Fibroblast of skin of scalp (primary cell): ENCODE data around the gene MFN2. TPM values are rescaled to one million over a fixed set of nuclear protein-coding genes. Genes with fewer than 3 reads are reported as not detected.
"Not testable (repeated sequence)": the region's sequence is repeated elsewhere in the genome, so short reads cannot be mapped to it uniquely, and the experiment has no call there.

Experiments used
- DNase-seq: peaks from one replicate; pipeline ENCODE4 v3.0.0-alpha.2; 2013
- polyA plus RNA-seq, 2 experiments: library from polyadenylated mRNA; unstranded; fragments of 120-200 nt; gene quantifications; one replicate each; pipeline ENCODE4 v1.2.1, GENCODE V29; 2013; ENCODE audit not compliant: insufficient read length in 2 of 2

Gene MFN2
- 50.6 TPM for polyA plus RNA-seq (2013, experiment 1 of 2; ENCODE audit: insufficient read length)
- 51.3 TPM for polyA plus RNA-seq (2013, experiment 2 of 2; ENCODE audit: insufficient read length)

GRCh38 chr1:11979851-11980675, at the start of gene MFN2:
MFN2 (plus strand) TSS chr1:11980444; CDS start chr1:11989169, 8,725 bp downstream.
- DNase-seq = peak; percentile 97

GRCh38 chr1:11930571-11931445, 49.4 kb upstream of the MFN2 start:
- DNase-seq = peak; percentile 84

GRCh38 chr1:11931845-11932244, 48.4 kb upstream of the MFN2 start:
- no peak for DNase-seq

- peak; percentile 93 for DNase-seq
Observed at GRCh38 chr1:11934302-11935056, 45.8 kb upstream of the MFN2 start, which contains the start of gene PLOD1. PLOD1 (plus strand) TSS chr1:11934717; CDS start chr1:11934780, 63 bp downstream.

GRCh38 chr1:11935057-11935412, 45.2 kb upstream of the MFN2 start:
- no peak for DNase-seq

GRCh38 chr1:11935733-11936132, 44.5 kb upstream of the MFN2 start:
- DNase-seq = not testable (repeated sequence)

GRCh38 chr1:11938722-11939526, 41.3 kb upstream of the MFN2 start:
- DNase-seq = peak; percentile 35

- DNase-seq = not testable (repeated sequence)
Observed at GRCh38 chr1:11939794-11940193, 40.5 kb upstream of the MFN2 start.

- DNase-seq = no peak
Observed at GRCh38 chr1:11940260-11940921, 39.9 kb upstream of the MFN2 start.

GRCh38 chr1:11942280-11942679, 38.0 kb upstream of the MFN2 start:
- no peak for DNase-seq

- DNase-seq = no peak
Observed at GRCh38 chr1:11943619-11944018, 36.6 kb upstream of the MFN2 start.

GRCh38 chr1:11944358-11944931, 35.8 kb upstream of the MFN2 start:
- DNase-seq = no peak

GRCh38 chr1:11946647-11947046, 33.6 kb upstream of the MFN2 start:
- DNase-seq = no peak

GRCh38 chr1:11948822-11949458, 31.3 kb upstream of the MFN2 start:
- peak; percentile 32 for DNase-seq

- no peak for DNase-seq
Observed at GRCh38 chr1:11951901-11952300, 28.3 kb upstream of the MFN2 start.

GRCh38 chr1:11952455-11953109, 27.7 kb upstream of the MFN2 start:
- DNase-seq = no peak

GRCh38 chr1:11955221-11955620, 25.0 kb upstream of the MFN2 start:
- DNase-seq = no peak

- no peak for DNase-seq
Observed at GRCh38 chr1:11957398-11957797, 22.8 kb upstream of the MFN2 start.

GRCh38 chr1:11957897-11958296, 22.3 kb upstream of the MFN2 start:
- no peak for DNase-seq

- DNase-seq = no peak
Observed at GRCh38 chr1:11960276-11960675, 20.0 kb upstream of the MFN2 start.
